ENCODE data around the gene TGFB1I1.
"Not testable (repeated sequence)": the region's sequence is repeated elsewhere in the genome, so short reads cannot be mapped to it uniquely, and the experiment has no call there.

Gene TGFB1I1

GRCh38 chr16:31477220-31478216, 5.6 kb downstream of the TGFB1I1 start:
- no peak for TF ChIP-seq CTCF (IDR thresholded peaks at IDR 0.05; ENCODE audit: insufficient read depth, low read depth, low read length, missing control alignments)
- no peak for DNase-seq (ENCODE audit: low read depth)
- H3K4me3 ChIP-seq (ENCODE audit: low read depth, low read length), result peak overlapping the region; percentile 44

- TF ChIP-seq CTCF (IDR thresholded peaks at IDR 0.05; ENCODE audit: insufficient read depth, low read depth, low read length, missing control alignments), result no peak
Measured at GRCh38 chr16:31478956-31479355, 7.0 kb downstream of the TGFB1I1 start.

GRCh38 chr16:31479751-31480150, 7.8 kb downstream of the TGFB1I1 start:
- no peak for TF ChIP-seq CTCF (IDR thresholded peaks at IDR 0.05; ENCODE audit: insufficient read depth, low read depth, low read length, missing control alignments)
- DNase-seq (ENCODE audit: low read depth), result no peak

More at GRCh38 chr16:31478956-31479355, 7.0 kb downstream of the TGFB1I1 start:
- DNase-seq (ENCODE audit: low read depth), result no peak
- H3K4me3 ChIP-seq (ENCODE audit: low read depth, low read length), result no peak overlapping the region

GRCh38 chr16:31480851-31481536, 9.0 kb downstream of the TGFB1I1 start:
- DNase-seq (ENCODE audit: low read depth), result no peak
- TF ChIP-seq CTCF (IDR thresholded peaks at IDR 0.05; ENCODE audit: insufficient read depth, low read depth, low read length, missing control alignments), result no peak
- no peak overlapping the region for H3K4me3 ChIP-seq (ENCODE audit: low read depth, low read length)

More at GRCh38 chr16:31479751-31480150, 7.8 kb downstream of the TGFB1I1 start:
- H3K4me3 ChIP-seq (ENCODE audit: low read depth, low read length), result no peak overlapping the region

GRCh38 chr16:31483081-31483480, 11.1 kb downstream of the TGFB1I1 start, which contains the start of gene SLC5A2:
Gene SLC5A2 (plus strand): TSS chr16:31483123. CDS start chr16:31483137, 14 bp downstream.
- no peak for DNase-seq (ENCODE audit: low read depth)
- no peak within 1 kb of the TSS for H3K4me3 ChIP-seq (ENCODE audit: low read depth, low read length)
- TF ChIP-seq CTCF (IDR thresholded peaks at IDR 0.05; ENCODE audit: insufficient read depth, low read depth, low read length, missing control alignments), result no peak

- DNase-seq (ENCODE audit: low read depth); H3K4me3 ChIP-seq (ENCODE audit: low read depth, low read length): not testable (repeated sequence)
Measured at GRCh38 chr16:31484048-31484447, 12.1 kb downstream of the TGFB1I1 start.

All from GM12865 (cell line).